H1 (cell line): Measurements from ENCODE around the gene CNOT1. TPM values are rescaled to one million over a fixed set of nuclear protein-coding genes. Genes with fewer than 3 reads are reported as not detected.

Source experiments
- CTCF ChIA-PET: fragments of 300-600 bp; sonication (Branson Sonifier 250); formaldehyde crosslinking; loops from one replicate; lab custom pipeline; 2021; ENCODE audit not compliant: partially characterized antibody; lab: Charles Lee
- POLR2A ChIA-PET: fragments of 300-600 bp; sonication (Branson Sonifier 250); formaldehyde crosslinking; loops from one replicate; lab custom pipeline; 2021; ENCODE audit warnings: inconsistent platforms; ENCODE audit not compliant: partially characterized antibody; lab: Charles Lee
- DNase-seq, 2 experiments: peaks; one replicate each; pipeline versions ENCODE4 v3.0.0 to v3.0.0-alpha.2; 2010 to 2022; ENCODE audit warnings: low spot score in 2 of 2, low read depth in 1 of 2, mixed read lengths in 1 of 2
- FAIRE-seq: peaks from 2 replicates; lab custom pipeline; 2011; peaks lifted over from hg19 to GRCh38; lab: Jason Lieb, UNC
- H2AFZ ChIP-seq: 2 replicates; pipeline ENCODE4 v1.8.1; 2012; ENCODE audit warnings: low read length, inconsistent platforms
- H2AK5ac ChIP-seq: 2 replicates; pipeline ENCODE4 v1.6.1; 2013; ENCODE audit warnings: low read depth, low read length
- H2BK120ac ChIP-seq: replicated peaks from 2 replicates; pipeline ENCODE3; 2013; ENCODE audit warnings: low read depth, low read length, inconsistent platforms
- H2BK12ac ChIP-seq: 2 replicates; pipeline ENCODE4 v1.6.1; 2013; ENCODE audit warnings: low read depth, low read length
- H2BK15ac ChIP-seq: 2 replicates; pipeline ENCODE4 v1.6.1; 2013; ENCODE audit warnings: low read length
- H2BK20ac ChIP-seq: 2 replicates; pipeline ENCODE4 v1.6.1; 2013; ENCODE audit warnings: low read length
- H2BK5ac ChIP-seq: 2 replicates; pipeline ENCODE4 v1.6.1; 2013; ENCODE audit warnings: low read depth, low read length
- H3K14ac ChIP-seq: 2 replicates; pipeline ENCODE4 v1.6.1; 2013; ENCODE audit warnings: inconsistent platforms; ENCODE audit not compliant: insufficient read length
- H3K18ac ChIP-seq: 2 replicates; pipeline ENCODE4 v1.6.1; 2013; ENCODE audit warnings: low read length; ENCODE audit errors: extremely low read depth
- H3K23ac ChIP-seq: 2 replicates; pipeline ENCODE4 v1.6.1; 2013; ENCODE audit warnings: inconsistent platforms; ENCODE audit not compliant: insufficient read length
- H3K23me2 ChIP-seq: 2 replicates; pipeline ENCODE4 v1.6.1; 2013; ENCODE audit warnings: low read depth, low read length
- H3K27ac ChIP-seq: 2 replicates; pipeline ENCODE4 v1.6.1; 2011; ENCODE audit warnings: low read depth, low read length, inconsistent platforms
- H3K27me3 ChIP-seq, 4 experiments: replicated peaks in 1 of 4; 1 replicate in 1 of 4; 2 replicates in 3 of 4; pipeline versions ENCODE4 v1.6.1 to v1.8.1; 2011 to 2013; ENCODE audit warnings: low read length in 3 of 4, mild to moderate bottlenecking in 3 of 4, inconsistent platforms in 2 of 4, mixed read lengths in 2 of 4, moderate library complexity in 1 of 4; ENCODE audit not compliant: control insufficient read depth in 3 of 4, insufficient read depth in 3 of 4; ENCODE audit errors: extremely low read depth in 1 of 4
- H3K36me3 ChIP-seq, 4 experiments: 2 replicates each; pipeline versions ENCODE4 v1.6.1 to v1.8.1; 2011 to 2013; ENCODE audit warnings: mild to moderate bottlenecking in 4 of 4, low read length in 3 of 4, moderate library complexity in 2 of 4, control low read depth in 1 of 4, inconsistent platforms in 1 of 4; ENCODE audit not compliant: insufficient read depth in 4 of 4, control insufficient read depth in 2 of 4
- H3K4ac ChIP-seq: replicated peaks from 2 replicates; pipeline ENCODE3; 2013; ENCODE audit warnings: low read length, low read depth, mixed read lengths, inconsistent platforms; ENCODE audit not compliant: insufficient read length
- H3K4me1 ChIP-seq, 4 experiments: replicated peaks in 1 of 4; 1 replicate in 1 of 4; 2 replicates in 3 of 4; pipeline versions ENCODE4 v1.6.1 to v1.8.1; 2011 to 2013; ENCODE audit warnings: low read length in 3 of 4, inconsistent platforms in 2 of 4, mixed read lengths in 1 of 4; ENCODE audit not compliant: insufficient read depth in 4 of 4, control insufficient read depth in 3 of 4
- H3K4me2 ChIP-seq, 2 experiments: 2 replicates each; pipeline versions ENCODE4 v1.6.1 to v1.8.1; 2011 to 2013; ENCODE audit warnings: low read depth in 2 of 2, low read length in 2 of 2, control low read depth in 1 of 2, inconsistent platforms in 1 of 2, mild to moderate bottlenecking in 1 of 2; ENCODE audit not compliant: insufficient read depth in 1 of 2
- H3K4me3 ChIP-seq, 4 experiments: fragments of 200-600, 300-600 bp in 1 of 4; sonication (generic), shearing (Covaris generic), sonication (Bioruptor Twin) in 1 of 4; 2 replicates each; pipeline versions ENCODE4 v1.5.1 to v1.8.1; 2011 to 2016; ENCODE audit warnings: low read length in 4 of 4, low read depth in 3 of 4, control low read depth in 2 of 4, inconsistent platforms in 2 of 4, mild to moderate bottlenecking in 2 of 4, mixed read lengths in 1 of 4, moderate library complexity in 1 of 4; ENCODE audit not compliant: insufficient read depth in 2 of 4; ENCODE audit errors: extremely low read depth in 1 of 4
- H3K56ac ChIP-seq: replicated peaks from 2 replicates; pipeline ENCODE3; 2013; ENCODE audit warnings: low read depth, mild to moderate bottlenecking, mixed read lengths, low read length, inconsistent platforms; ENCODE audit not compliant: insufficient read length
- H3K79me1 ChIP-seq: 2 replicates; pipeline ENCODE4 v1.6.1; 2013; ENCODE audit warnings: low read depth, low read length, control low read depth
- H3K79me2 ChIP-seq, 2 experiments: 2 replicates each; pipeline versions ENCODE4 v1.6.1 to v1.8.1; 2012 to 2013; ENCODE audit warnings: low read length in 2 of 2, mild to moderate bottlenecking in 2 of 2, inconsistent platforms in 1 of 2; ENCODE audit not compliant: insufficient read depth in 2 of 2, control insufficient read depth in 1 of 2
- H3K9ac ChIP-seq, 4 experiments: replicated peaks in 1 of 4; 1 replicate in 1 of 4; 2 replicates in 3 of 4; pipeline versions ENCODE4 v1.6.1 to v1.8.1; 2011 to 2013; ENCODE audit warnings: low read depth in 3 of 4, low read length in 3 of 4, control low read depth in 2 of 4, mild to moderate bottlenecking in 2 of 4, moderate library complexity in 2 of 4, inconsistent platforms in 1 of 4; ENCODE audit errors: extremely low read depth in 1 of 4
- H3K9me3 ChIP-seq, 2 experiments: 2 replicates each; pipeline versions ENCODE4 v1.6.1 to v1.8.1; 2012 to 2013; ENCODE audit warnings: mild to moderate bottlenecking in 2 of 2, moderate library complexity in 2 of 2, control low read depth in 1 of 2, inconsistent platforms in 1 of 2, low read depth in 1 of 2, low read length in 1 of 2, mixed read lengths in 1 of 2; ENCODE audit not compliant: insufficient read depth in 2 of 2
- H4K20me1 ChIP-seq, 2 experiments: replicated peaks in 1 of 2; 2 replicates each; pipeline versions ENCODE3 to v1.8.1; 2011 to 2013; ENCODE audit warnings: inconsistent platforms in 2 of 2, low read length in 2 of 2, mild to moderate bottlenecking in 1 of 2; ENCODE audit not compliant: insufficient read depth in 2 of 2, control insufficient read depth in 1 of 2
- H4K5ac ChIP-seq: 2 replicates; pipeline ENCODE4 v1.6.1; 2013; ENCODE audit warnings: low read length, low read depth, mixed read lengths, inconsistent platforms; ENCODE audit not compliant: insufficient read length
- H4K8ac ChIP-seq: 2 replicates; pipeline ENCODE4 v1.8.0; 2013; ENCODE audit warnings: mild to moderate bottlenecking, moderate library complexity, low read length, inconsistent platforms; ENCODE audit not compliant: insufficient read depth; ENCODE audit errors: extremely low read depth
- H4K91ac ChIP-seq: replicated peaks from 2 replicates; pipeline ENCODE3; 2013; ENCODE audit warnings: low read length, mixed read lengths, inconsistent platforms; ENCODE audit not compliant: insufficient read length
- ASH2L ChIP-seq: fragments of 200-600, 300-600 bp; sonication (generic); IDR thresholded peaks from one replicate; pipeline ENCODE4 v1.7.1; 2017; ENCODE audit warnings: low read length
- BCL11A ChIP-seq, 2 experiments: IDR thresholded peaks; one replicate each; pipeline ENCODE4 v1.6.1; 2011; ENCODE audit warnings: low read depth in 2 of 2, low read length in 2 of 2, mild to moderate bottlenecking in 2 of 2
- SP4 ChIP-seq: IDR thresholded peaks from 2 replicates; pipeline ENCODE4 v1.6.1; 2012; ENCODE audit warnings: low read length, inconsistent platforms
- TAF7 ChIP-seq: optimal IDR thresholded peaks from 2 replicates; pipeline ENCODE3; 2011; ENCODE audit warnings: low read depth, mild to moderate bottlenecking, inconsistent platforms, low read length, moderate library complexity, borderline replicate concordance
- WGBS, 2 experiments: shearing (Covaris generic) in 1 of 2; methylation state at CpG; one replicate each; pipeline versions ENCODE4 v1.1.6 to v1.1.7; 2013 to 2015; ENCODE audit warnings: low lambda C conversion rate in 2 of 2, mixed read lengths in 2 of 2, inconsistent platforms in 1 of 2, low coverage in 1 of 2, missing lambda C conversion rate in 1 of 2; ENCODE audit not compliant: insufficient replicate concordance in 2 of 2, insufficient coverage in 1 of 2, insufficient read length in 1 of 2; ENCODE audit errors: extremely low coverage in 1 of 2, missing lambda C conversion rate in 1 of 2; 5-methylcytosine and 5-hydroxymethylcytosine counted together
- polyA plus RNA-seq, 7 experiments: library from polyadenylated mRNA; depleted of rRNA in 3 of 7; stranded (reverse) in 5 of 7; unstranded in 2 of 7; fragments of >200 nt in 5 of 7; fragments of 200-250 nt in 2 of 7; gene quantifications; 1 replicate in 5 of 7; 2 replicates in 1 of 7; 4 replicates in 1 of 7; pipeline versions ENCODE4 v1.2.1 to v1.2.3, GENCODE V29; 2011 to 2013; ENCODE audit warnings: missing spikeins in 2 of 7, mixed read lengths in 2 of 7
- total RNA-seq: library from RNA; stranded (reverse); fragmentation: NEBNext Ultra II Directional; extraction: Animal tissue kit (Norgen Biotek cat#: 25700); gene quantifications from 2 replicates; pipeline ENCODE4 v1.2.1, GENCODE V29; 2021
- TF ChIP-seq, protein P1 (sequence below): IDR thresholded peaks from 2 replicates; pipeline ENCODE4 v1.6.1; 2011; ENCODE audit warnings: low read depth, mild to moderate bottlenecking, low read length; ENCODE audit not compliant: insufficient read depth

The CNOT1 gene
- total and polyA plus RNA-seq, 2 of the 8 experiments (the other 6 are each of a cell fraction or from before 2014, with no cell fraction given), result 306 to 319 TPM

DNA sequence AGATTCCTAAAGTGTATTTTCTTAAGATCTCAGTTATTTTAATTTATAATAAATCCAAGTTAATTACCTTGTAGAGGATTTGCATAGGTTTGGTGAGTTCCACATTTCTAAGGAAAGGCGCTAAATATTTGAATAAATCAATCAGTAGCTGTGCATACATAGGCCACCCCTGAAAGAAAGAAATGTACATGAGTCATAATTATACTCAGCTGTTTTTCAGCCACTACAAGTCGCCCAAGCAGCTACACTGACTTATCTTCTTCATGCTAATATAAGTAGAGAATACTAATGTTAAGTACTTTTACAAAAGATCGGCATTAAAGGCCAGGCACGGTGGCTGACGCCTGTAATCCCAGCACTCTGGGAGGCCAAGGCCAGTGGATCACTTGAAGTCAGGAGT is 99.4 kb downstream of the CNOT1 start:
- H2BK12ac ChIP-seq, result no peak overlapping the region
- TF ChIP-seq, protein P1, sequence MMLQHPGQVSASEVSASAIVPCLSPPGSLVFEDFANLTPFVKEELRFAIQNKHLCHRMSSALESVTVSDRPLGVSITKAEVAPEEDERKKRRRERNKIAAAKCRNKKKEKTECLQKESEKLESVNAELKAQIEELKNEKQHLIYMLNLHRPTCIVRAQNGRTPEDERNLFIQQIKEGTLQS, result no peak
- TF ChIP-seq ASH2L, result no peak
- TF ChIP-seq TAF7, result no peak
- TF ChIP-seq BCL11A (IDR thresholded peaks at IDR 0.05; ENCODE audit: low read depth in 2 of 2, low read length in 2 of 2), result no peak
- no peak for TF ChIP-seq SP4
- FAIRE-seq (no peak), DNase-seq (no peak)
- no peaks in the 10 kb centered on the region for H3K4me1 ChIP-seq
- H2BK15ac ChIP-seq, result no peak overlapping the region
- no peak overlapping the region for H3K4ac ChIP-seq
- no peak overlapping the region for H4K5ac ChIP-seq
- H2BK5ac ChIP-seq, result no peak overlapping the region
- ChIA-PET POLR2A (interaction anchor here (1.7 kb wide), 1 partner anchor 10 kb away, joined by 5 read pairs; no protein-coding TSS in a partner anchor), CTCF (interaction anchor here (0.6 to 1.1 kb wide), 2 partner anchors 9 to 131 kb away, joined by 3 read pairs; no protein-coding TSS in a partner anchor)
- H3K27me3 ChIP-seq, result no peaks in the 10 kb centered on the region
- H3K27ac ChIP-seq, result no peak overlapping the region
- H2BK20ac ChIP-seq, result no peak overlapping the region
- no peak overlapping the region for H3K18ac ChIP-seq
- no peak overlapping the region for H3K14ac ChIP-seq
- no peak overlapping the region for H3K9ac ChIP-seq
- no peak overlapping the region for H2AK5ac ChIP-seq
- H3K36me3 ChIP-seq, result peaks cover 34 to 91% (median 72%) of the 10 kb centered on the region in 4 experiments
- H3K23ac ChIP-seq, result no peak overlapping the region
- H3K56ac ChIP-seq, result no peak overlapping the region
- no peak overlapping the region for H2AFZ ChIP-seq
- H3K79me1 ChIP-seq, result no peaks in the 10 kb centered on the region
- peaks cover 1 to 5% of the 10 kb centered on the region in 2 experiments for H4K20me1 ChIP-seq
- WGBS, 2 experiments, result 93% methylated on average over 5 of the region's 5 CpGs; no CpG with 5 or more reads in 1 of the 2 experiments
- no peaks in the 10 kb centered on the region for H3K23me2 ChIP-seq
- H2BK120ac ChIP-seq, result no peak overlapping the region
- H3K79me2 ChIP-seq, result no peaks in the 10 kb centered on the region
- H4K8ac ChIP-seq, result no peak overlapping the region
- no peaks in the 10 kb centered on the region for H3K9me3 ChIP-seq
- no peak overlapping the region for H3K4me2 ChIP-seq
- no peak overlapping the region for H4K91ac ChIP-seq
- no peak overlapping the region for H3K4me3 ChIP-seq
